Activated CD4-positive, alpha-beta memory T cell treated with anti-CD3 and anti-CD28 coated beads for 36 hours (primary cell): ENCODE measurements around the gene KLHDC8B. TPM values are rescaled to one million over a fixed set of nuclear protein-coding genes. Genes with fewer than 3 reads are reported as not detected.

Experiments
- CTCF ChIA-PET: fragments of 350-600 bp; sonication (Branson Sonifier 250); formaldehyde crosslinking; loops from one replicate; lab custom pipeline; 2021; ENCODE audit warnings: antibody characterized with exemption, inconsistent platforms; lab: Charles Lee
- POLR2A ChIA-PET: fragments of 350-600 bp; sonication (Branson Sonifier 250); formaldehyde crosslinking; loops from one replicate; lab custom pipeline; 2021; ENCODE audit warnings: antibody characterized with exemption; lab: Charles Lee
- DNase-seq: peaks from one replicate; pipeline ENCODE4 v3.0.0-alpha.2; 2020
- H3K27ac Mint-ChIP-seq: one replicate; pipeline ENCODE4 v1.8.0; 2021; ENCODE audit warnings: mixed read lengths
- H3K27me3 Mint-ChIP-seq: one replicate; pipeline ENCODE4 v1.8.0; 2021; ENCODE audit warnings: mixed read lengths
- H3K36me3 Mint-ChIP-seq: one replicate; pipeline ENCODE4 v1.8.0; 2021; ENCODE audit warnings: mixed read lengths
- H3K4me1 Mint-ChIP-seq: one replicate; pipeline ENCODE4 v1.8.0; 2021; ENCODE audit warnings: low read depth, mixed read lengths
- H3K4me3 Mint-ChIP-seq: one replicate; pipeline ENCODE4 v1.8.0; 2021; ENCODE audit warnings: mild to moderate bottlenecking, mixed read lengths
- H3K9me3 Mint-ChIP-seq: one replicate; pipeline ENCODE4 v1.8.0; 2021; ENCODE audit warnings: mixed read lengths
- intact Hi-C: fragments of 100-400 bp; cut with micrococcal nuclease; formaldehyde crosslinking; loops from one replicate; pipeline ENCODE4 v1.15.1; 2023
- total RNA-seq, 2 experiments: library from RNA; stranded (reverse); gene quantifications; one replicate each; pipeline ENCODE4 v1.2.3, GENCODE V29; 2021

The KLHDC8B gene
- total RNA-seq, 2 experiments from 2014 or later = 1.8 to 2.9 TPM

DNA sequence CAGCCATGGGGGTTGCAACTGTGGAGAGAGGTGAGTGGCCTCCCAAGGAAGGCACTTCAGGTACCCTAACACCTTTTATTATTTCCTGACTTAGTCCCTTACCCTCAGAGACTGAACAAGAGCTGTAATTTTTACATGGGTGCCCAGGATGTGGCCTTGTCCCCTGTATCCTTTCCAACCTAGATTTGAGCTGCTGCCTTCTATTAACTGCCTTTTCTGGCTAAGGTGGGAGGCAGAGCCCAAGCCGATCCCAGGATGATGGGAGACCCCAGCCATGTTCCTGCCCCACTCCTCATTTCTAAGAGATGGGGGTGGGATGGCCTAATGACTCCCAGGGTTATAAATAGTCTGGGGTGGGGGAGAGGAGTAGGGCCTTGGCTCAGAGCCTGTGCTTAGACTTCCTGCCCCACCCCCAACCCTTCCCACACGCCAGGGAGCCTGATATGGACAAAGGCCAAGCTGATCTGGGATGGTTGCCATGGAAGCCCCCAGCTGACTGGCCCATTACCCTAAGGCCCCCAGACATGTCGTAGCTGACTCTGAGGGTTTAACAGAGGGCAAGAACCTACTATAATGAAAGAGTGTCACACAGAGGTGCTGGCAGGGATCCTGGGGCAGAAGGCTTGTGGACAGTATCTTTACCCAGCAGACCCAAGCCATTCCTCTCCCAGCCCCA, 1.9 kb downstream of the KLHDC8B start:
- Mint-ChIP-seq H3K9me3 (no peaks in the 10 kb centered on the region), H3K27ac (no peak overlapping the region), H3K36me3 (no peaks in the 10 kb centered on the region), H3K27me3 (no peaks in the 10 kb centered on the region), H3K4me1 (peaks cover 7% of the 10 kb centered on the region), H3K4me3 (no peak overlapping the region)
- CTCF ChIA-PET = no interaction called here
- no peak for DNase-seq
- intact Hi-C loops = no loop called here
- POLR2A ChIA-PET = no interaction called here

DNA sequence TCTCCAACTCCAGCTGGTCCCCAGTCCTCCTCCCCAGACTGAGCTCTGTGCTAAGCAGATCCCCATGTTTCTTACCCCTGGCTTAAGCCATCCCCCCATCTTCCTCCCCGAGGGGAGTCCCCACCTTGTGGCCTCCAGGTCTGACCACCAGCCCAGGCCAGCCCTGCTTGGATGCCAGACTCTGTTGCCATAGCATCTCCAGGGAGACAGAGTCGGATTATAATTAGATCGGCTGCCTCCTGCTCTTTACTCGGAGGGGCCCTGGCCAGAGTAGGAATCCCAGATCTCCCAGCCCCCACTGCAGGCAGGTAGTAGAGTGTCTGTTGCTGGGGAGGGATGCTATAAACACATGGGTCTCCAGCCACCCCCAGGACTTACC, 2.4 kb downstream of the KLHDC8B start:
- POLR2A ChIA-PET = no interaction called here
- intact Hi-C loops = no loop called here
- Mint-ChIP-seq H3K4me1 (peaks cover 7% of the 10 kb centered on the region), H3K27me3 (peaks cover under 1% of the 10 kb centered on the region), H3K4me3 (no peak overlapping the region), H3K9me3 (no peaks in the 10 kb centered on the region), H3K27ac (no peak overlapping the region), H3K36me3 (no peaks in the 10 kb centered on the region)
- no peak for DNase-seq
- CTCF ChIA-PET = no interaction called here

DNA sequence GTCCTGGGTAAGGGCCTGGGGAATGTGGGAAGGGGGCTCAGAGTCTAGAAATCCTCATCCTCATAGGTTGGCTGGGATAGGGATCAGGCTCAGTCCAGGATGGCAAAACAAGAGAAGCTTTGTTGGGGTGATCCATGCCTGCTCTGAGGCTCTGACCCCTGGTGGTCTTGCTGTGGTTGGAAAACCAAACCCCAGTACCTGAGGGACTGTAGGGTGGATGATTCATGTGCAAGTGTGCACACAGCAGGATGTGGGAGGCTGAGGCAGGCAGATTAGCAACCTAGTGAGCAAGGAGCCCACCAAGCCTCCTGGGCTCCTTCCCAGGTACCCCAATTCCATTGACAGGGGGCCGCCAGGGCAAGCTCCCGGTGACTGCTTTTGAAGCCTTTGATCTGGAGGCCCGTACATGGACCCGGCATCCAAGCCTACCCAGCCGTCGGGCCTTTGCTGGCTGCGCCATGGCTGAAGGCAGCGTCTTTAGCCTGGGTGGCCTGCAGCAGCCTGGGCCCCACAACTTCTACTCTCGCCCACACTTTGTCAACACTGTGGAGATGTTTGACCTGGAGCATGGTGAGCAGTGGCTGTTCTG, 3.1 kb downstream of the KLHDC8B start:
- intact Hi-C loops = no loop called here
- H3K9me3 Mint-ChIP-seq = no peaks in the 10 kb centered on the region
- H3K36me3 Mint-ChIP-seq = no peaks in the 10 kb centered on the region
- peaks cover 7% of the 10 kb centered on the region for H3K4me1 Mint-ChIP-seq
- no peak overlapping the region for H3K27ac Mint-ChIP-seq
- no peak overlapping the region for H3K4me3 Mint-ChIP-seq
- ChIA-PET POLR2A (no interaction called here), CTCF (no interaction called here)
- DNase-seq = no peak
- H3K27me3 Mint-ChIP-seq = peaks cover 7% of the 10 kb centered on the region

DNA sequence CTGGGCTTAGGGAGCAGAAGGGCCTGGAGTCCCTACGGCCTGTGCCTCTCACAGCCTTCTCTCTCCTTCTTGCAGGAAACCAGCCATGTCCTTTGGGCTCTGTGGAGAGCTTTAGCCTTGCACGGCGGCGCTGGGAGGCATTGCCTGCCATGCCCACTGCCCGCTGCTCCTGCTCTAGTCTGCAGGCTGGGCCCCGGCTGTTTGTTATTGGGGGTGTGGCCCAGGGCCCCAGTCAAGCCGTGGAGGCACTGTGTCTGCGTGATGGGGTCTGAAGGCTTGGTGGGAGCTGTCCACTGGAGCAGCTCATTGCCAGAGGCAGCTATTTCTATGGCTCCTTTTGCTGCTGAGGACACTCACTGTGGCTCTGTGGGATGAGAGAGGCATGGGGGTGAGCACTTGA, 4.1 kb downstream of the KLHDC8B start:
- H3K27ac Mint-ChIP-seq = no peak overlapping the region
- CTCF ChIA-PET = no interaction called here
- peaks cover 8% of the 10 kb centered on the region for H3K27me3 Mint-ChIP-seq
- intact Hi-C loops = no loop called here
- no peak overlapping the region for H3K4me3 Mint-ChIP-seq
- no peaks in the 10 kb centered on the region for H3K36me3 Mint-ChIP-seq
- H3K9me3 Mint-ChIP-seq = no peaks in the 10 kb centered on the region
- H3K4me1 Mint-ChIP-seq = peaks cover 7% of the 10 kb centered on the region
- no peak for DNase-seq
- POLR2A ChIA-PET = no interaction called here

DNA sequence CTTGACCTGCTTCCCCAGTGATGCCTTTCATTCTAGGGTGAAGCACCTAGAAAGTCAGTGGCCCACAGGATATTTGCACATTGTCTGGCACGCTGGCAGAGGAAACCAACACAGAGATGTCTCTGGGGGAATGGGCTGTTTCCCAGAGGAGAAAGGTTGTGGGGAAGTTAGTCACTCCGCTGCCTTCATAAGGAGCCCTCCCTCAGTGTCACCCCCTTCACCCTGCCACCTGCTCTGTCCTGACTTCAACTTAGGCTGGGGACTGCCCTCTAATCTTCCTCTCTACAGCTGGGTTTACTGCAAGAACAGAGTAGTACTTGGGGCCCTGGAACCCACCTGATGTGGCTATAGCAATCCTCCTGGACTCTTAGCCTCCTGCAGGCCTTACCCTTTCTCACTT, 5.7 kb downstream of the KLHDC8B start:
- Mint-ChIP-seq H3K4me1 (no peaks in the 10 kb centered on the region), H3K9me3 (no peaks in the 10 kb centered on the region), H3K27ac (no peak overlapping the region), H3K4me3 (no peak overlapping the region), H3K36me3 (no peaks in the 10 kb centered on the region), H3K27me3 (peaks cover 8% of the 10 kb centered on the region)
- CTCF ChIA-PET = no interaction called here
- intact Hi-C loops = no loop called here
- POLR2A ChIA-PET = no interaction called here
- DNase-seq = no peak

DNA sequence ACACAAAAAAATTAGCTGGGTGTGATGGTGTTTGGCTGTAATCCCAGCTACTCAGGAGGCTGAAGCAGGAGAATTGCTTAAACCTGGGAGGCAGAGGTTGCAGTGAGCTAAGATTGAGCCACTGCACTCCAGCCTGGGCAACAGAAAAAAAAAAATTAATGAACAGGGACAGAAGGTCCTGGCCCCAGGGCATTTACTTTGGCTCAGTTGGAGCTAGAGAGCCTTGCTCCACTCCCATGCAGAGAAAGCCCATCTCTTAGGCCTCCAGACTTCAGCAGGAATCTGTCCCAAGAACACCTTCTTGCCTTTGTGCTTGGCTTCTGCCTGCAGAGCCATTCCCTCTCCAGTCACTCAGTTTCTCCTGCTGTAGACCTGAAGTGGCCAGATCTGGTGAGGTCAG, 8.7 kb downstream of the KLHDC8B start:
- ChIA-PET POLR2A (no interaction called here), CTCF (interaction anchor here (0.6 to 2.9 kb wide), 3 partner anchors 9 to 854 kb away, joined by 3 to 16 read pairs (median 3); partner anchors contain the start of gene KLHDC8B)
- intact Hi-C loops = no loop called here
- H3K27ac Mint-ChIP-seq = no peak overlapping the region
- no peak for DNase-seq
- H3K27me3 Mint-ChIP-seq = peaks cover 8% of the 10 kb centered on the region
- no peaks in the 10 kb centered on the region for H3K9me3 Mint-ChIP-seq
- H3K4me3 Mint-ChIP-seq = no peak overlapping the region
- no peaks in the 10 kb centered on the region for H3K4me1 Mint-ChIP-seq
- H3K36me3 Mint-ChIP-seq = no peaks in the 10 kb centered on the region

DNA sequence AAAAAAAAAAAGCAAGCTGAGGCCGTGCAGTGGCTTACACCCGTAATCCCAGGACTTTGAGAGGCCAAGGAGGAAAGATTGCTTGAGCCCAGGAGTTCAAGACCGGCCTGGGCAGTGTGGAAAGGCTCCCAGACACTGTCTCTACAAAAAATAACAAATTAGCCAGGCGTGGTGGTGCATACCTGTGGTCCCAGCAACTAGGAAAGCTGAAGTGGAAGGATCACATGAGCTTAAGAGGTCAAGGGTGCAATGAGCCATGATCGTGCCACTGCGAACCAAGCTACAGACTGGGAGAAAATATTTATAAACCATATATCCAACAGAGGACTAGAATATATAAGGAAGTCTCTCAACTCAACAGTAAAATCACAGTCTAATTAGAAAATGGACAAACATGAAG, 10.0 kb downstream of the KLHDC8B start:
- CTCF ChIA-PET = interaction anchor here (2.9 kb wide), 1 partner anchor 11 kb away, joined by 16 read pairs; the partner anchor contains the start of gene KLHDC8B
- no peak overlapping the region for H3K4me3 Mint-ChIP-seq

DNA sequence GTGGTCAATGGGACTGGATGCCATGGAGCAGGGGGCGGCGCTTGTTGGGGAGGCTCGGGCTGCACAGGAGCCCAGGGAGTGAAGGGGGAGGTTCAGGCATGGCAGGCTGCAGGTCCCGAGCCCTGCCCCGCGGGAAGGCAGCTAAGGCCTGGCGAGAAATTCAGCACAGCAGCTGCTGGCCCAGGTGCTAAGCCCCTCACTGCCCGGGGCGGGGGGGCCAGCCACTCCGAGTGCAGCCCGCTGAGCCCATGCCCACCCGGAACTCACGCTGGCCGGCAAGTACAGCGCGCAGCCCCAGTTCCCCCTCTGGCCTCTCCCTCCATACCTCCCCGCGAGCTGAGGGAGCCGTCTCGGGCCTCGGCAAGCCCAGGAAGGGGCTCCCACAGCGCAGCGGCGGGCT, 11.3 kb downstream of the KLHDC8B start:
- H3K36me3 Mint-ChIP-seq = no peaks in the 10 kb centered on the region
- ChIA-PET POLR2A (no interaction called here), CTCF (interaction anchor here (1.2 kb wide), 1 partner anchor 12 kb away, joined by 3 read pairs; the partner anchor contains the start of gene KLHDC8B)
- intact Hi-C loops = no loop called here
- no peaks in the 10 kb centered on the region for H3K4me1 Mint-ChIP-seq
- peaks cover 8% of the 10 kb centered on the region for H3K27me3 Mint-ChIP-seq
- H3K4me3 Mint-ChIP-seq = no peak overlapping the region
- DNase-seq = no peak
- no peak overlapping the region for H3K27ac Mint-ChIP-seq
- H3K9me3 Mint-ChIP-seq = no peaks in the 10 kb centered on the region

More for the DNA sequence above, 10.0 kb downstream of the KLHDC8B start:
- H3K4me1 Mint-ChIP-seq = no peaks in the 10 kb centered on the region
- POLR2A ChIA-PET = no interaction called here
- DNase-seq = no peak
- peaks cover 8% of the 10 kb centered on the region for H3K27me3 Mint-ChIP-seq
- intact Hi-C loops = no loop called here
- no peak overlapping the region for H3K27ac Mint-ChIP-seq
- H3K9me3 Mint-ChIP-seq = no peaks in the 10 kb centered on the region
- H3K36me3 Mint-ChIP-seq = no peaks in the 10 kb centered on the region

DNA sequence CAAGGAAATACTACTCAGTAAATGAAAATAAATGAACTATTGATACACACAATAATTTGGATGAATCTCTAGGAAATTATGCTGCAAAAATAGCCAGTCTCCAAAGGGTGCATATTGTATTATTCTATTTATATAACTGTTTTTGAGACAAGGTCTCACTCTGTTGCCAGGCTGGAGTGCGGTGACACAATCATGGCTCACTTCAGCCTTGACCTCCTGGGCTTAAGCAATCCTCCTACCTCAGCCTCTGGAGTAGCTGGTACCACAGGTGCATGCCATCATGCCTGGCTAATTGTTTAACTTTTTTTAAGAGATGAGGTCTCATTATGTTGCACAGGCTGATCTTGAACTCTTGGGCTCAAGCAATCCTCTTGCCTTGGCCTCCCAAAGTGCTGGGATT, 12.5 kb downstream of the KLHDC8B start:
- Mint-ChIP-seq H3K4me1 (no peaks in the 10 kb centered on the region), H3K9me3 (no peaks in the 10 kb centered on the region), H3K27me3 (peaks cover 7% of the 10 kb centered on the region), H3K27ac (no peak overlapping the region), H3K36me3 (no peaks in the 10 kb centered on the region), H3K4me3 (no peak overlapping the region)
- ChIA-PET CTCF (no interaction called here), POLR2A (no interaction called here)
- intact Hi-C loops = no loop called here
- no peak for DNase-seq

DNA sequence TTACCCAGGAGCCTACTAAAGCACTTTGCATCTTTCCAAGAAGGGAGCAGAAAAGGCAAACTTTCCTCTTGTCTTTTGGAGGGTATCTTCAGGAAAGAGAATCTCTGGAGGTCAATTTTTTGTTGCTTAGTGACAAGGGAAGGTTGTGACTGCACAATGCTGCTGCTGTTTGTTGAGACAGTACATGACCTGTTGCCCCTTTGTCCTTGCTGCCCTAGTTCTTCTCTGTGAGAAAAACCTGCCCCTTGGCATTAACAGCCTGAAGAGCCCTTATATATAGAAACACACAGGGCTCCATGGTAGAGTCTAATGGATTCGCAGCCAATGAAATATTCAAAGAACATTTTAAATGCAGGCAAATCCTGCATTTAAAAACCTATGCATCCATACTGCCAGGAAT, 20.3 kb downstream of the KLHDC8B start:
- CTCF ChIA-PET = no interaction called here
- POLR2A ChIA-PET = no interaction called here
- H3K27me3 Mint-ChIP-seq = peaks cover 1% of the 10 kb centered on the region
- H3K4me3 Mint-ChIP-seq = no peak overlapping the region
- no peak overlapping the region for H3K27ac Mint-ChIP-seq
- H3K36me3 Mint-ChIP-seq = no peaks in the 10 kb centered on the region
- no peaks in the 10 kb centered on the region for H3K9me3 Mint-ChIP-seq
- no peak for DNase-seq
- intact Hi-C loops = no loop called here
- H3K4me1 Mint-ChIP-seq = no peaks in the 10 kb centered on the region

DNA sequence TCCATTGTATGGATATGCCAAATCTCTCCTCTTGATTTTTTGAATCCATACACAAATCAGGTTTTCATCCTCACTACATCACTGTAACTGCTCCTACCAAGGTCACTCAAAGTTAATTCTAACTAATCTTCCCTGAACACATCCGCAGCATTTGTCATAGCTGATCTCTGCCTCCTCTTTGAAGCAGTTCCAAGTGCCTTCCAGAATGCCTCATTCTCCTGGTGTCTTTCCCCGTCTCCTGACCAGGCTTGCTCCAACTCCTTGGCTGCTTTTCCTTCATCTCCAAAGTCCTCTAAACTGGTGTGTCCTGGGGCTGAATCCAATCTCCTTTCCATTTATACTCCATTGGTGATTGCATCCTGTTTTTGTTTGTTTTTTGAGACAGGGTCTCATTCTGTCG, 26.8 kb downstream of the KLHDC8B start:
- H3K27ac Mint-ChIP-seq = no peak overlapping the region
- H3K9me3 Mint-ChIP-seq = no peaks in the 10 kb centered on the region
- no peak overlapping the region for H3K4me3 Mint-ChIP-seq
- ChIA-PET CTCF (no interaction called here), POLR2A (no interaction called here)
- intact Hi-C loops = no loop called here
- peaks cover 4% of the 10 kb centered on the region for H3K27me3 Mint-ChIP-seq
- no peaks in the 10 kb centered on the region for H3K4me1 Mint-ChIP-seq
- no peaks in the 10 kb centered on the region for H3K36me3 Mint-ChIP-seq
- DNase-seq = no peak

DNA sequence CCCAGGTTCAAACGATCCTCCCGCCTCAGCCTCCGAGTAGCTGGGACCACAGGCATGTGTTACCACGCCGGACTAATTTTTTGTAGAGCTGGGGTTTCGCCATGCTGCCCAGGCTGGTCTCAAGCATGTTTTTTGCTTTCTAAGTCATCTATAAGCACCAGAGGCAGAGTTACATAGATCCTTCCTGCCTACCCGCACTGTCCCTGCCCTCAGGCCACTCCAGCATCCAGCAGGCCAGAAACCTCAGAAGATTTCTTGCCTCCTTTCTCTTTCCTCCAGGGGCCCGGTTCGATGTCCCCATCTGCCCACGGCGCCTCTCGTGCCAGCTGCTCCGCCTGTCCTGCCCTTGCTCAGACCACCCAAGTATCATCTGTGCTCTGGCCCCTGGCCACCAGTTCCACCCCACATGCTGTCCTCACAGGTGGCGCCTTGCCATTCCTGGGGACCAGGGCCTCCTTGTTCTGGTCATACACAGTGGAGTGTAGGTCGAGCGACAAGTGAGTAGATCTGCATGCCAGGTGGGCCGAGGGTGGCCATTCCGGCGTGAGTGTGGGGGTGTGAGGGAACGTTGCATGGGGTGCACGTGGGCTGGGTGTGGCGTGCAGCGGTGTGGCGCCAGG, 27.3 kb downstream of the KLHDC8B start:
- no peaks in the 10 kb centered on the region for H3K4me1 Mint-ChIP-seq
- no peaks in the 10 kb centered on the region for H3K36me3 Mint-ChIP-seq
- peaks cover 4% of the 10 kb centered on the region for H3K27me3 Mint-ChIP-seq
- intact Hi-C loops = no loop called here
- ChIA-PET POLR2A (interaction anchor here (0.5 kb wide), 1 partner anchor 1747 kb away, joined by 3 read pairs; no protein-coding TSS in a partner anchor), CTCF (no interaction called here)
- no peaks in the 10 kb centered on the region for H3K9me3 Mint-ChIP-seq
- H3K4me3 Mint-ChIP-seq = no peak overlapping the region
- no peak for DNase-seq
- no peak overlapping the region for H3K27ac Mint-ChIP-seq
